IPS DF 4.7 (cell line): ENCODE data around the gene ZNF511.

Experiments used
- DNase-seq: peaks from one replicate; pipeline ENCODE4 v3.0.0-alpha.2; 2013; ENCODE audit warnings: low spot score; ENCODE audit errors: extremely low read depth

The ZNF511 gene

DNA sequence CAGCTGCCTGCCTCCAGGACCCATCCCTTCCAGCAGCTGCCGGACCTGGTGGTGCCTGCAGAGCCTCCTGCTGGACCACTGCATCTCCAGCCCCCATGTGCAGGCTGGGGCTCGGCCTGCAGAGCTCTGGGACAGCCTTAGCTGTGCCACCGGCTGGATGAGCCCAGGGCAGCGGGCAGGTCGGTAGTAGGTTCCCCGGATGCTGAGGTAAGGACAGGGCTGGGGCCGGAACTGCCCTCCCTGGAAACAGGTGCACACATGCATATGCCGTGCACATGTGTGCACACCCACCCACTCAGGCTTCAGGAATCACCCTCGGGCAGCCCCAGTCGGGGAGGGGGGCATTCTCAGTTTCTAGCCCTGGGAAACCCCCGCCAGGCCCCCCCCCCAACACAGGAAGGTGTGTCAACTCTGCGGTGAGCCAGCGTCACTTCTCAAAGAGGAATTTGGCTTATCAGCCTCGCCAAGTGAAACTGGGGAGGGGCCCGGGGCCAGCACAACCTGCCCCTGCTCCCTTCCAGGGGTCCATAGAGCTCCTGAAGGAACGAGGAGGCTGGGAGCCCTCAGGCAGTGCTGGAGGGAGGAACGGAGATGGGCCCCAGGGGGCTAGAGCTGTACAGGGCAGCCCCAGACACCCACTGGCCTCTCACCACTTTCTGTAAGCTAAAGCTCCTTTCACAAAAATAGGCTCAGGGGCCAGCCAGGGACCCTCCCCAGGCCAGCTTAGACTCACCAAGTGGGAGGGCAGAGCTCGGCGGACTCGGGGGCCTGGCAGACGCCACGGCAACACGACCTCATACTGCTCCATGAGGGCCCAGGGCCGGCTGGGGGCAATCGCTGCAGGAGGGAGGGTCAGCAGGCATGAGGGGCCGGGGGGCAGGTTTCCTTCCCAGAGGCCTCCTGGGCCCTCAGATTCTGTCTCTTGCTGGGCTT, 33.7 kb upstream of the ZNF511 start:
- DNase-seq: no peak

DNA sequence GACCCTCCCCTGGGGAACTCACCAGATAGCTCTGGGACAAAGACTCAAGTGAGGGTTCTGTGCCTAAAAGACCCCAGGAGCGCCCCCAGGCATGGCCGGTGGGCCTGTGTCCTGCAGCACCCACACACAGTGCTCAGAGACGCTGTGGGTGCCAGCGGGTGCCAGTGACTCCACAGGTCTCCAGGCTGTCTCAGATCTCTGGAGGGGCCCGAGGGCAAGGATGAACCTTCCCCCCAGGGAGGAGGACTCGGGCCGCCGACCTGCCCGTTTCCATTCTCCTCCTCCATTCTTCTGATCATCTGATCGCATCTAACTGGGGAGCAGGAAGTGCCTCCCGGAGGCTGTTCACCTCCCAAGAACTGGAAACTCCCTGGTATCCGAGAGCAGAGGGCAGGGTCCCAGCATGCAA, 33.0 kb upstream of the ZNF511 start:
- DNase-seq: no peak

DNA sequence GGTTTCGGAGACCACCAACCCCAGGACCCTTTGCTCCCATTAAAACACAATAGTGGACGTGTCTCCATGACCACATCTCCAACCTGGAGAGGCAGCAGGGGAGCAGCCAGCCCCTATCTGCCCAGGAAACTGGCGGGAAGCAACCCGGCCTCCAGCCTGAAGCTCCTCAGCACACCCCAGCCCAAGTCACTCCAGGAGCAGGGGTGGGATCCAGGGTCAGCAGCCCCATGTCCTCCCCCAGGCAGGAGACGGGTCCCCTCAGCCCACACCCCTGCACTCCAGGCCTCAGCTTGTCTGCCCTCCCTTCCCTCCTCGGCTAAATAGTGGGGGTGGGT, 32.6 kb upstream of the ZNF511 start:
- no peak for DNase-seq

DNA sequence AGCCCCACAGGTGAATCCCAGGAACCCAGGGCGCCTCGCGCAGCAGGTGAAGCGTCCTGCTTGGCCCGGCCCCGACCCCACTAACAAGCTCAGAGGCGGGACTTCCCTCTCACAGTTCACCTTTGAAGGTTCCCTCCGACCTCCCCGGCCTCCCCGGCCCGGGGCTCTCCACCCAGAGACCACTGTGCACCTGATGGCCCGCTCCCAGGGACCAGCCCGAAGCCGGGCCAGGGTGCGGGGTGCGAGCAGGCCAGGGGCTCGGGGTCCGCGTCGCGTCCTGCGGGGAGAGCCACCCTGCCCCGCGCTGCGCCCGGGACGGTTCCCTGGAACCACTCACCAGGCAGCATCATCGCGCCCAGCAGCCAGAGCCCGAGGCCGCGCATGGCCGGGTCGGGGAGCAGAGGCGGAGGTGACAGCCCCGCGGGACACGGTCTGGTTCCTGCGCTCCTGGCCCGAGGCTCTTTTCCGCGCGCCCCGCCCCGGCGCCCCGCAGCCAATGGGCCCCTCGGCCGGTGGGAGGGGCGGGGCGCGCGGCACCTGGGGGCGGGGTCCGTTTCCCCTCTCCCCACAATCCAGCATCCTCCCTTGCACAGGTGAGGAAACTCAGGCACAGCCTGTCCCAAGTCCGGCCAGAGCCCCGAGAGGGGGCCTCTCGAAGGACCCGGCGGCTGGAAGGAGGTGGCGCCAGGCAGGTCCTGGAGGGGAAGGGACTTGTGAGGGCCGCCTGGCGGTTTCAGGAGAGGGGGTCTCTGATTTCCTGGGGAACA, 32.1 kb upstream of the ZNF511 start, which contains the start of gene ADAM8:
Gene ADAM8 (minus strand): TSS at position 434 of the 767 bp plus-strand sequence. CDS start 51 bp downstream, at position 383.
- DNase-seq: no peak

DNA sequence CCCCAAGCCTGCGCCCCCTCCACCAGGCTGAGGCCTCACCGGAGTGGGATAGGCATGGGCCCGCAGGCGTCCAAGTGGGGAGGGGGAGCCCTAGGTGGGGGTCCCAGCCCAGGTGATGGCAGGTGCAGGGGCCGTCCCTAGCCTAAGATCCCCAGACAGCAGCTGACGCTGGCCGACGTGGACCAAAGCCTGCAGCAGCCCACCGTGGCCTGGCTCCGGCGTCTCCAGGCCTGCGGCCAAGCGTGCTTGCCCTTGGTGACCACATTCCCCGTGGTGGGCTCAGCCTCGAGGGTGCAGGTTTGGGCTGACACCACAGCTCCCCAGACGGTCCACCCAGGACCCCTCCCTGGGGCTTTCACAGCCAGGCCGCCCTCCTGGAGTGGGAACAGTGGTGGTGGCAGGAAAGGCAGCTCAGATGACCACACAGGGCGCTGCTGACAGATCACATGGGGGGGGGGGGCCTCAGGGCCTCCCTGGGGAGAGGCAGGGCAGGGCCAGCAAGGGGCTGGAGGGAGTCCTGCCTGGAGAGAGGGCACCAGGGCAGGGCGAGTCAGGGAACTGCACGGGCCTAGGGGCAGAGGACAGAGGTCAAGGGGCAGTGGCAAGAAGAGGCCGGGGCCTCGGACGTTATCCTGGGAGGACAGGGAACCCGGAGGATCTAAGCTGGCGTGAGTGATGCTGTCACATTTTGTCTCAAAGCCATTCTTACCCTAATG, 31.3 kb upstream of the ZNF511 start:
- no peak for DNase-seq

DNA sequence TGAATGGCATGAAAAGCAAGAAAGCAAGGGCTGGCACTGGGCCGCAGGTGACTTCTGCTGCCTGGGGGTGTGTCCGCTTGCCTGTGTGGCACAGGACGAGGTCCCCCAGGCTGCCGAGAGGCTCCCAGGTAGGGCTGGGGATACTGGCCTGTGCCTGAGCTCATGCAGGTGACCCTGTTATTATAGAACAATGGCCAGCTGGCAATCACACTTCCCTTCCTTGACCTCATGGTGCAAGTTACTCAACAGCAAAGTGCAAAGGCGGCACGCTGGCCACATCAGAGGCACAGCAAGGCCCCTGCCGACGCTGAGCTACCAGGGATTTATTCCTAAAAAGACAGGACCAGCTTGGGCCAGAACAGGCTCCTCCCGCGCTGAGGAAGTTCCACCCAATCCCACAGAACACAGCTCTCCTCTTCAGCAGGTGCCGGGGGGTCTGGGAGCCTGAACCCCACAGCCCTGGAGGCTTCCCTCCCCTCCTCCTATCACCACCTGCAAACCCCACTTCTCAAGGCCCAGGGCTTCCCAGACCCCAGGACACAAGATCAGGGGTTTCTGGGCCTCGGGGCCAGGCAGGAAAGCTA, 30.6 kb upstream of the ZNF511 start:
- DNase-seq: no peak

DNA sequence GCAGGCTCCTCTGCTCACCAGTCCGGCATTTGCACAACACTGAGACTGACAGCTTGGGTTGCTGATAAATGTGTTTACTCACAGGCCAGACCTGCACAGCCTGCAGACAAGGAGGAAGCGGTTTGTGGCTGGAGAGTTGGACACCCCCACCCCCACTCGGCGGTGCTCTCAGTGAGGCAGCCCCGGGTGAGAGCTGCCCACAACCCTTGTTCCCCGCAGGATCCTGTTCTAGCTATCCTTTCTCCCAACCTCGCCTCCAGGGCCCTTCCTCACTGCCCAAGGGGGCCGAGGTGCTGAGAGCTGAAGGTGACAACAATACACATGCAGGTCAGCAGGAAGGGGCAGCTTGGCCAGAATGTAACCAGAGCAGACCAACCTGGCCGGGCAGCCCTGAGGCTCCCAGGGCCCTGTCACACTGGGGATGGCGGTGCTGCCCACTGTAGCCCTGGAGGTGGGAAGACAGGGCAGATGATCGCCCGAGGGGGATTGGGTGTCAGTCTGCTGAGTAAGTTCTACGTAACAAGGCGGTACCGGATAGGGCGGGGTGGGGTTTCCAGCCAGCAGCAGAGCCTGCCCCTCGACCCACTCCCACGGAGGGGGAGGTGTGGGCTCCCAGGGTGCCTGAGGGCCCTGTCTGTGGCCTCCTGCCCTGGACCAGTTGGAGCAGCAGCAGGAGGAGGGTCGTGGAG, 30.0 kb upstream of the ZNF511 start:
- no peak for DNase-seq

DNA sequence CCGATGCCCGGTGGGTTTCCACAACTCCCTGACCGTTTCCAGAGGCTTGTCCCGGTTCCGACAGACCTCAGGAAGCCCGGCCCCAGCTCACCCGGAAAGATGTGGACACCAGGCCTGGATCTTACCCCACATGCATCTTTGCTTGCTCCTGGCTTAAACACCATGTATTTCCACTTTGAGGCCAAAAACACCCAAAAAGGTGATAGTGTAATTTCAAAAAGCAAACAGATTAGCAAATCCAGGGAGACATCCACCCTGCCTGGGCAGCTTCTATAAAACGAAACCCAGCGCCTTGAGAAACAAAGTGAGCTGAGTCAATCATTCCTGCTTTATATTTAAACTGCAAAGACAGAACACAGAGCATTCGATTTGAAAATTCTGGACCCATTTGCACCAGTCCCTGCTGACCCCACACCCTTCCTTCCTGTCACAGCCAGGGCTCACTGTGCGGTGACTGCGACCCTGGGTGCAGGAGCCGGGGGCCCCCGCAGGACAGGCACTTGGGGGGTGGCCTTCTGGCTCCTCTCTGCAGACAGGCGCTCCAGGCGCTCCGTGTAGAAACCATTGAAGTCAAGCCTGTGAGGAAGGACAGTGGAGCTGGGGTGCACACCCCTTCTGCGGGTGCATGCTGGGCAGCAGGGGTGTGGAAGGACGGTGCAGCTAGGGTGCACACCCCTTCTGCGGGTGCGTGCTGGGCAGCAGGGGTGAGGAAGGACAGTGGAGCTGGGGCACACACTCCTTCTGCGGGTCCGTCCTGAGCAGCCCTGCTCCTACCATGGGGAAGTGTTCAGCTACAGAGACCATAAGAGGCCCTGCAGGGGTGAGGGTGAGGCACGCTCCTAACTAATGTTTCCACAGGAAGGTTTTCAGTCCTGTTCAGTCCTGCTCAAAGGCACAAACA, 29.1 kb upstream of the ZNF511 start:
- no peak for DNase-seq

DNA sequence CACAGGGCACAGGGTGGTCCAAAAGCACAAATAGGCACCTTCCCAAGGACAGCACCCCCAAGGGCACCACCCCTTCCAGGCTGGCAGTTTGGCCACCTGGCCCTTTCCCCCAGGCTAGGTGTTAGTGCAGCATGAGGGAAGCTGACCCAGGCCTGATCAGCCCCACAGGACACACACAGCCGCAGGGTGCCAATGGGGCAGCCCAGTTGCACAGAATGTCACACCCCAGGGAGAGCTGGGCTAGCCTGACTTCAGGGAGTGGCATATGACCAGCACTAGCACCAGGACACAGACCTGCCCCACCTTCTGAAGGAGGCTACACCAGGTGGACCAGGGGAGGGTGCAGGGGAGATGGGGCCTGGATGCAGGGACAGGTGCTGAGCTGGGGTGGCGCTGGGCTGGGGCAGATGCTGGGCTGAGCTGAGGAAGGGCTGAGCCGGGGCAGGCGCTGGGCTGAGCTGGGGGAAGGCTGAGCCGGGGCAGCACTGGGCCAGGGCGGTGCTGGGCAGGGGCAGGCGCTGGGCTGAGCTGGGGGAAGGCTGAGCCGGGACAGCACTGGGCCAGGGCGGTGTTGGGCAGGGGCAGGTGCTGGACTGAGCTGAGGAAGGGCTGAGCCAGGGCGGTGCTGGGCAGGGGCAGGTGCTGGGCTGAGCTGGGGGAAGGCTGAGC, 28.2 kb upstream of the ZNF511 start:
- DNase-seq: no peak

DNA sequence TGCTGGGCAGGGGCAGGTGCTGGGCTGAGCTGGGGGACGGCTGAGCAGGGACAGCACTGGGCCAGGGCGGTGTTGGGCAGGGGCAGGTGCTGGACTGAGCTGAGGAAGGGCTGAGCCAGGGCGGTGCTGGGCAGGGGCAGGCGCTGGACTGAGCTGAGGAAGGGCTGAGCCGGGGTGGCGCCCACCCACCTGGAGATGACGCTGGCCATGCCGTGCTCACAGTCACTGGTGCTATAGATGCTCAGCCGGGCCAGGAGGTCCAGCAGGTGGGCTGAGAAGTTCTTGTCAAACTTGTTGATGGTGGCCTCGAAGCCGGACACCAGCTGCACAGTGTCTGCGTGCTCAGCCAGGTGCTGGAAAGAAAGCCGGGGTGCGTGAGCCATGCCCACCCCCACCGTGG, 27.6 kb upstream of the ZNF511 start:
- DNase-seq: no peak

DNA sequence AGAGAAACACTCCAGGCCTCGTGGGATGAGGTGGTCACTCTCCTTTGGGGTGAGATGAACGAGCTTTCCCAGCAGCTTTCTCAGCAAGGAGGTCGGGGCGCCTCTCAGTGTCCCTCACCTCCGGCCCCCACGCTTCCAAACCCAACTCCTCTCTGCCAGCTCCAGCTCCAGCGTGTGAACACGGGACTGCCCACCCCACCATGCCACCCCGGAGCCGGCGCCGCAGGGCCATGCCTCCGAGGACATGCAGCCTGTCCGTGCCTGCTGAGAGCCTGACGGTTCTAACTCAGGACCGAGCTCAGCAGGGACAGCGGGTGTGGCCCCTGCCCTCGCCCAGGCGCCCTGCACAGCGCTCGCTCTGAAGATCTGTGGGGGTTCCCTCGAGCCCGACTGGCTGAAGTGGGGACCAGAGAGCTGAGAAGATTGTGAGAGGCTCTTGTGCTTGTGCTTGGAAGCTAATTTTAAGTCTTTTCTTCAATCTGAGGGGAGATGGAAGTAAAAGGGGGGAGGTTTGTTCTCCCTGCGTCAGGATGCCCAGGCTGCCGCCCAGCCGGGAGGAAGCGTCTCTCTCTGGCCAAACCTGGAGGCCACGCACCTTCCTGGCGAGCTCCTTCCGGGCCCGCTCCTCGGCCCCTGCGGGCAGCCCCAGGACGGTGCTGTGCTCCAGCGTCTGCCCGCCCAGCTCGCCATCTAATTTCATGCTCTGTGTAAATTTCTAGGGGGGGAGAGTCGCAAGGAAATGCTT, 26.9 kb upstream of the ZNF511 start:
- no peak for DNase-seq

DNA sequence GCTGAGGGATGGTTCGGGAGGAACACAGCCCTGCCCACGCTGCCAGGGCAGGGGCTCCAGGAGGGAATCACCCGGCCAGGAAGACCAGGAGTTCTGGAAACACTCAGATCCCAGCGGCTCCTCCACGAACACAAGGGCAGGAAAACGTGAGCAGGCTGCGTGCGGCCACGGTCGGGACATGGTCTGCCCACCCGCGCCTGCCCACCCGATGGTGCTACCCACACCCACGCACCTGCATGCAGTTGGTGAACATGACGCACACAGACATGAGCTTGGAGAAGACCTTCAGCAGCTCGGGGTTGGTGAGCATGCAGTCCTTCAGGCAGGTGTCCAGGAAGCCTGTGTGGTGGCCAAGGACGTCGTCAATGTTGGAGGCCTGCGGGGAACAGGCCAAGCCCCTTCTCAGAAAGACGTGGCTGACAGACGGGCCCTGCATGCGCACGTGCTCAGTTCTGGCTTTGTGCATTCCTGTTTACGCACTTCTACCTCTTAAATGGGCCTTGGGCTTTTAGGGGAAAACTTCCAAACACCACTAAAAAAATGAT, 25.8 kb upstream of the ZNF511 start:
- no peak for DNase-seq

DNA sequence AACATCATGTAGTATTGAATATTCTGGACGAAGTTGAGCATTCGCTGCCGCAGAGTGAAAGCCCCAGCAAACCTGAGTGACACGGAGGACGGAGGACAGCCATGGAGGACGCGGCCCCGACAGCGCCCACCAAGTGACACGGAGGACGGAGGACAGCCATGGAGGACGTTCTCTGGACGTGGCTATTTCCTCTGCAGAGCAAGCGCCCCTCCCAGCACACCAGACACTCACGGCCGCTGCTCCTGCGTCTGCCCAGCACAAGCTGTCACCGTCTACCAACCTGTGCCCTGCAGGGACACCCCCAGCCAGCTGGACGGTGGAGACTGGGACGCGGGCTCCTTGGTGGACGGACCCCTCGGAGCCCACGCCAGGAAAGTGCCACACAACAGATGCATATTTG, 24.8 kb upstream of the ZNF511 start:
- DNase-seq: no peak

DNA sequence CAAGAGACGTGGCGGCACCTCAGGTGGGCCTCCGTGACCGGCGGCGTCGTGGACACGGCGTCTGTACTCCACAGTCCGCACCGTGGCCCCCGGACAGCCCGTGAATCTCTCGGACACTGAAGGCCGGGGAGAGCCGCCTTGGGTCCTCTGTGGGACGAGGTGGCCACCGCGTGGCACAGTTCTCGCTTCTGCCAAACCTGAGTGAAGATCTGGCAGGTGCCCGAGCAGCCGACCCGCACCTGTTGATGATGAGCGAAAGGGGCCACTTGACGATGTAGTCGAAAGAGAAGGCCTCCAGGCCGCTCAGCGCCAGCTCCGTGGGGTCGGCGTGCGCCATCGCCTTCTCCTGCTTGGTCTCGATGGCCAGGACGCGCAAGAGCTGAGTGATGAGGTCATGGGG, 23.5 kb upstream of the ZNF511 start:
- DNase-seq: no peak

DNA sequence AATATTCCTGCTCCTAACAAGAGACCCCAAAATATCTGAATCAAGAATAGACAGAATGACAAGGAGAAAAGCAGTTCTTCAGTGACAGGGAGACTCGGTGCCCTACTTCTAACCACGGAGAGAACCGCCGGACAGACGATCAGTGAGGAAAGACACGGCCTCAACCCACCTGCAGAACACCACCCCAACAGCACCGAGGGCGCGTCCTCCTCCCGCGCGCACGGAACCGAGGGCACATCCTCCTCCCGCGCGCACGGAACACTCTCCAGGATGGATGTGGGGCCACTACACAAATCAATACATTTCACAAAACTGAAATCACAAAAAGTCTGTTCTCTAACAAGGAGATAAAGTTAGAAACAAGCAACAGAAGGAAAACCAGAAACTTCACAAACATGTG, 22.3 kb upstream of the ZNF511 start:
- no peak for DNase-seq

DNA sequence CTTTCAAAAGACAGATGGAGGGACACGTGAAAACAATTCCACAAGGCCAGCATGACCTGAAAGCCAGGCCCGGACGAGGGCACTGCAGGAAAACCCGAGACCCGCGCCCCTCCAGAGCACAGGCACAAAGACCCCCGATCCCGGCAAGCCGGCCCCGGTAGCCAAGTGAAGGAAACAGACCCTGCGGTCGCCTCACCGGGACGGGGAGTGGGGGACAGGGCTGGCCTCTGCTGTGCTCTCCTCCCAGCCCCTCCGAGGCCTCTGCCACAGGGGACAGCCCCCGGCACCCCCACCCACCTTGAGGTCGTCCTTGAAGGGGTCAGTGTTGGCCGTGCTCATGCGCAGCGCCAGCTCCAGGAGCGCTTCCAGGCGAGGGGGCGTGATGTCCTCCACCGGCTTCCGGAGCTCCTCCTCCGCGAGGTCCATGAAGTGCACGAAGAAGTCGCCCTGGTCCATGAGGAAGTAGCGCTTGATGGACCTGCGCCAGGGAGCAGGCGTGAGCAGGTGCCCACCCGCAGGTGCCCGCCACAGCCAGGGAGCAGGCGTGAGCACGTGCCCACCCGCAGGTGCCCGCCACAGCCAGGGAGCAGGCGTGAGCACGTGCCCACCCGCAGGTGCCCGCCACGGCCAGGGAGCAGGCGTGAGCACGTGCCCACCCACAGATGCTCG, 20.7 kb upstream of the ZNF511 start:
- DNase-seq: no peak

DNA sequence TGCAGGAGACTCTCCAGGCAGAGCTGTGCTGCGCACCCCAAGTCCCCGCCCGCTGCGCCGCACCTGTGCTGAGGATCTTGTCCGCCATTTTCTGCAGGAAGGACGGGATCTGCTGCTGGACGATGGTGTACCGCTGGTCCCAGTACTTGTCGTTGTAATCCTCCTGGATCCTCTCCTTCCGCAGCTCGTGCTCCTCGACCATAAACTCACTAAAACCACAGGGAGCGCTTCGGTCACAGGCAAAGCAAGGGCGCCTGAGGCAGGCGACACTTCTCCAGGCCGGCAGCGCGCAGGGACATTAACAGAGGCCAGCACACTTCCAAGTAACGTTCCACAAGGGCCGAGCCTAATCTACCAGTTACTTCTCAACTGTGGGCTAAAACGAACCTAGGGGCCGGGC, 19.0 kb upstream of the ZNF511 start:
- no peak for DNase-seq
